ENCODE measurements around the gene FAM216B.

GRCh38 chr13:42740753-42741152, 40.6 kb upstream of the FAM216B start:
- no peak for TF ChIP-seq EZH2 (IDR thresholded peaks at IDR 0.05; ENCODE audit: low read length, missing control alignments)
- no peak for TF ChIP-seq CTCF (conservative IDR thresholded peaks at IDR 0.05 in 1 of 2, IDR thresholded peaks at IDR 0.05 in 1 of 2; ENCODE audit: low read depth in 1 of 2, low read length in 2 of 2)

Data from fibroblast of lung (primary cell).